ENCODE measurements around the gene CERS4.

GRCh38 chr19:8308891-8309291 lies 99.7 kb downstream of the CERS4 start:
- TF ChIP-seq, protein P1, sequence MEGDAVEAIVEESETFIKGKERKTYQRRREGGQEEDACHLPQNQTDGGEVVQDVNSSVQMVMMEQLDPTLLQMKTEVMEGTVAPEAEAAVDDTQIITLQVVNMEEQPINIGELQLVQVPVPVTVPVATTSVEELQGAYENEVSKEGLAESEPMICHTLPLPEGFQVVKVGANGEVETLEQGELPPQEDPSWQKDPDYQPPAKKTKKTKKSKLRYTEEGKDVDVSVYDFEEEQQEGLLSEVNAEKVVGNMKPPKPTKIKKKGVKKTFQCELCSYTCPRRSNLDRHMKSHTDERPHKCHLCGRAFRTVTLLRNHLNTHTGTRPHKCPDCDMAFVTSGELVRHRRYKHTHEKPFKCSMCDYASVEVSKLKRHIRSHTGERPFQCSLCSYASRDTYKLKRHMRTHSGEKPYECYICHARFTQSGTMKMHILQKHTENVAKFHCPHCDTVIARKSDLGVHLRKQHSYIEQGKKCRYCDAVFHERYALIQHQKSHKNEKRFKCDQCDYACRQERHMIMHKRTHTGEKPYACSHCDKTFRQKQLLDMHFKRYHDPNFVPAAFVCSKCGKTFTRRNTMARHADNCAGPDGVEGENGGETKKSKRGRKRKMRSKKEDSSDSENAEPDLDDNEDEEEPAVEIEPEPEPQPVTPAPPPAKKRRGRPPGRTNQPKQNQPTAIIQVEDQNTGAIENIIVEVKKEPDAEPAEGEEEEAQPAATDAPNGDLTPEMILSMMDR (IDR thresholded peaks at IDR 0.05): no peak
- TF ChIP-seq EZH2 (IDR thresholded peaks at IDR 0.05; ENCODE audit: borderline replicate concordance, insufficient read depth, low read depth, low read length, poor library complexity, severe bottlenecking): no peak
